Caco-2 (cell line): Measurements from ENCODE around the gene SLC25A34. TPM values are rescaled to one million over a fixed set of nuclear protein-coding genes. Genes with fewer than 3 reads are reported as not detected.

Experiments
- BruUV-seq: library from RNA; stranded (reverse); fragments of 400-500 nt; replicated peaks from 2 replicates; lab custom pipeline; 2021; lab: Mats Ljungman, UMichigan
- CTCF ChIA-PET: fragments of 300-600 bp; sonication (Branson Sonifier 250); formaldehyde crosslinking; loops from one replicate; lab custom pipeline; 2022; ENCODE audit warnings: antibody characterized with exemption; lab: Charles Lee
- POLR2A ChIA-PET: fragments of 300-600 bp; sonication (Branson Sonifier 250); formaldehyde crosslinking; loops from one replicate; lab custom pipeline; 2022; ENCODE audit warnings: antibody characterized with exemption; lab: Charles Lee
- DNase-seq, 2 experiments: peaks; one replicate each; pipeline versions ENCODE4 v3.0.0 to v3.0.0-alpha.2; 2020 to 2022
- H3K27me3 ChIP-seq: replicated peaks from 2 replicates; pipeline ENCODE4 v1.6.0; 2011; ENCODE audit warnings: low read length; ENCODE audit not compliant: control insufficient read depth, insufficient read depth
- H3K36me3 ChIP-seq: 2 replicates; pipeline ENCODE4 v1.5.1; 2011; ENCODE audit warnings: low read length; ENCODE audit not compliant: control insufficient read depth, insufficient read depth
- H3K4me1 ChIP-seq: fragments of 250-450 bp; sonication (Bioruptor Pico); 2 replicates; pipeline ENCODE4 v1.5.1; 2020; ENCODE audit warnings: mild to moderate bottlenecking
- H3K4me3 ChIP-seq: 2 replicates; pipeline ENCODE4 v1.5.1; 2011; ENCODE audit warnings: low read depth, mild to moderate bottlenecking, control low read depth, low read length
- H3K9me3 ChIP-seq: fragments of 250-450 bp; sonication (Bioruptor Pico); 2 replicates; pipeline ENCODE4 v1.5.1; 2020; ENCODE audit warnings: mild to moderate bottlenecking, moderate library complexity
- H3K27ac Mint-ChIP-seq: one replicate; pipeline ENCODE4 v1.8.0; 2022; ENCODE audit warnings: mixed read lengths; ENCODE audit not compliant: unreplicated experiment
- H3K27me3 Mint-ChIP-seq: one replicate; pipeline ENCODE4 v1.8.0; 2022; ENCODE audit warnings: mixed read lengths; ENCODE audit not compliant: insufficient read depth, unreplicated experiment
- H3K36me3 Mint-ChIP-seq: one replicate; pipeline ENCODE4 v1.8.0; 2022; ENCODE audit warnings: mild to moderate bottlenecking, mixed read lengths; ENCODE audit not compliant: insufficient read depth, unreplicated experiment
- H3K4me1 Mint-ChIP-seq: one replicate; pipeline ENCODE4 v1.8.0; 2022; ENCODE audit warnings: low read depth, mixed read lengths; ENCODE audit not compliant: unreplicated experiment
- H3K4me3 Mint-ChIP-seq: one replicate; pipeline ENCODE4 v1.8.0; 2022; ENCODE audit warnings: mild to moderate bottlenecking, moderate library complexity, mixed read lengths; ENCODE audit not compliant: unreplicated experiment
- H3K9me3 Mint-ChIP-seq: one replicate; pipeline ENCODE4 v1.8.0; 2022; ENCODE audit warnings: mixed read lengths; ENCODE audit not compliant: unreplicated experiment
- intact Hi-C: fragments of 100-400 bp; cut with micrococcal nuclease; formaldehyde crosslinking; loops from one replicate; pipeline ENCODE4 v1.10.0; 2022; ENCODE audit not compliant: unreplicated experiment
- total RNA-seq: library from RNA; stranded (reverse); gene quantifications from 2 replicates; pipeline ENCODE4 v1.2.3, GENCODE V29; 2022
- TF ChIP-seq, protein P1 (sequence below), 2 experiments: fragments of 200-600 bp in 1 of 2; IDR thresholded peaks; 1 replicate in 1 of 2; 2 replicates in 1 of 2; pipeline versions ENCODE4 v1.5.1 to v1.8.0; 2011 to 2022; ENCODE audit warnings: antibody characterized with exemption in 1 of 2, control low read depth in 1 of 2, inconsistent platforms in 1 of 2, low read depth in 1 of 2, low read length in 1 of 2, mild to moderate bottlenecking in 1 of 2, moderate library complexity in 1 of 2; ENCODE audit not compliant: insufficient read depth in 1 of 2, severe bottlenecking in 1 of 2, unreplicated experiment in 1 of 2

The SLC25A34 gene
- total RNA-seq, 1 experiment from 2014 or later, result 1.1 TPM

DNA sequence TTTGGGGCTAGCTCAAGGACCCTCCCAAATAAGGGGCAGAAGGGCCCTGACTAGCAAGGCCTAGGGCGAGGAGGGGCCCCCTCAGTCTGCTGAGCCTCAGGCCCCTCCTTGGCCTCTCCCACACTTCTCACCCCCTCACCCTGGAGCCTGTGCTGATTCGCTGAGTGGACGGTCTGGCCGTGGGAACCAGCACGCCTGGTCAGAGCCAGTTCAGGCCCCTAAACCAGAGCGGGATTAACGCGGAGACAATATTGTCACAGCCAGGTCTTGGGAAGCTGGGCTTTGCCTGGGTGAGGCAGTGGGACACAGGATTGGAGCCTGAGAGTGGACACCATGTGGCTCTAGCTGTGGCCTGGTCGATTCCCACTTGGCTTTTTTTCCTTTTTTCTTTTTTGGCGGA is 17.7 kb downstream of the SLC25A34 start:
- Mint-ChIP-seq H3K9me3 (no peaks in the 10 kb centered on the region), H3K36me3 (no peaks in the 10 kb centered on the region), H3K27ac (no peak overlapping the region), H3K4me3 (no peak overlapping the region), H3K27me3 (no peaks in the 10 kb centered on the region), H3K4me1 (peaks cover 8% of the 10 kb centered on the region)
- no peak for DNase-seq
- Histone ChIP-seq H3K4me1 (peaks cover 15% of the 10 kb centered on the region), H3K4me3 (no peak overlapping the region), H3K36me3 (no peaks in the 10 kb centered on the region), H3K9me3 (no peaks in the 10 kb centered on the region), H3K27me3 (no peaks in the 10 kb centered on the region)
- intact Hi-C loops, result no loop called here
- TF ChIP-seq, protein P1, sequence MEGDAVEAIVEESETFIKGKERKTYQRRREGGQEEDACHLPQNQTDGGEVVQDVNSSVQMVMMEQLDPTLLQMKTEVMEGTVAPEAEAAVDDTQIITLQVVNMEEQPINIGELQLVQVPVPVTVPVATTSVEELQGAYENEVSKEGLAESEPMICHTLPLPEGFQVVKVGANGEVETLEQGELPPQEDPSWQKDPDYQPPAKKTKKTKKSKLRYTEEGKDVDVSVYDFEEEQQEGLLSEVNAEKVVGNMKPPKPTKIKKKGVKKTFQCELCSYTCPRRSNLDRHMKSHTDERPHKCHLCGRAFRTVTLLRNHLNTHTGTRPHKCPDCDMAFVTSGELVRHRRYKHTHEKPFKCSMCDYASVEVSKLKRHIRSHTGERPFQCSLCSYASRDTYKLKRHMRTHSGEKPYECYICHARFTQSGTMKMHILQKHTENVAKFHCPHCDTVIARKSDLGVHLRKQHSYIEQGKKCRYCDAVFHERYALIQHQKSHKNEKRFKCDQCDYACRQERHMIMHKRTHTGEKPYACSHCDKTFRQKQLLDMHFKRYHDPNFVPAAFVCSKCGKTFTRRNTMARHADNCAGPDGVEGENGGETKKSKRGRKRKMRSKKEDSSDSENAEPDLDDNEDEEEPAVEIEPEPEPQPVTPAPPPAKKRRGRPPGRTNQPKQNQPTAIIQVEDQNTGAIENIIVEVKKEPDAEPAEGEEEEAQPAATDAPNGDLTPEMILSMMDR (IDR thresholded peaks at IDR 0.05; ENCODE audit: insufficient read depth in 1 of 2, low read depth in 1 of 2, low read length in 1 of 2, severe bottlenecking in 1 of 2, unreplicated experiment in 1 of 2), result no peak
- no TSS peak for BruUV-seq
- POLR2A ChIA-PET, result no interaction called here
- CTCF ChIA-PET, result no interaction called here

DNA sequence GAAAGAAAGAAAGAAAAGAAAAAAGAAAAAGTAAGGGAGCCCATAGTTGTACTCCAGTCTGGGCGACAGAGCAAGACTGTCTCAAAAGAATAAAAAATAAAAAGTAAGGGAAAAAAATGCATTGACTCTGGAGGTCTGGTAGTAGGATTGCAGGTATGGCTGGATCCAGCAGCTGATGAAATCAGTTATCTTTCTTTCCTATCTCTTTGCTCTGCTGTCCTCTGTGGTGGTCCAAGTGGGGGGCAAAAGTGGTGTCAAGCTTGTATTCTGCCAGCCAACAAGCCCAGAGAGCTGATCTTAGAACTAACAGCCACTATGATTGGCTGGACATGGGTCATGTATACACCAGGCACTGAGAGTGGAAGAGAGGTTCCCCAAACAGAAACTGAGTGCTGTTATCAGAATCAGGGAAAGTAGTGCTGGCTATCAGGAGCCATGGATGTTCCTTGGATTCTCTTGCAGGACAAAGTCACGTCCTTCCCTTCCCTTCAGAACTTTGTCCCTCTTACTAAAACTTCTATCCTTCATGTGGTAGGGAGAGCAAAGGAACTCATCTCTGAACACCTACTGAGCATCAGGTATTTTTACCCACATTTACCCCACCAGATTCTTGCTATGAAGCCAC is 19.1 kb downstream of the SLC25A34 start:
- TF ChIP-seq, protein P1 (IDR thresholded peaks at IDR 0.05; ENCODE audit: insufficient read depth in 1 of 2, low read depth in 1 of 2, low read length in 1 of 2, severe bottlenecking in 1 of 2, unreplicated experiment in 1 of 2), result no peak
- intact Hi-C loops, result no loop called here
- H3K9me3 Mint-ChIP-seq, result no peaks in the 10 kb centered on the region
- no TSS peak for BruUV-seq
- ChIA-PET CTCF (no interaction called here), POLR2A (no interaction called here)
- no peak overlapping the region for H3K4me3 ChIP-seq
- H3K4me1 Mint-ChIP-seq, result peaks cover 8% of the 10 kb centered on the region
- no peaks in the 10 kb centered on the region for H3K9me3 ChIP-seq
- H3K4me3 Mint-ChIP-seq, result no peak overlapping the region
- H3K27me3 Mint-ChIP-seq, result no peaks in the 10 kb centered on the region
- H3K36me3 ChIP-seq, result no peaks in the 10 kb centered on the region
- no peak overlapping the region for H3K27ac Mint-ChIP-seq
- no peak for DNase-seq
- H3K36me3 Mint-ChIP-seq, result no peaks in the 10 kb centered on the region
- H3K4me1 ChIP-seq, result peaks cover 10% of the 10 kb centered on the region
- H3K27me3 ChIP-seq, result no peaks in the 10 kb centered on the region

DNA sequence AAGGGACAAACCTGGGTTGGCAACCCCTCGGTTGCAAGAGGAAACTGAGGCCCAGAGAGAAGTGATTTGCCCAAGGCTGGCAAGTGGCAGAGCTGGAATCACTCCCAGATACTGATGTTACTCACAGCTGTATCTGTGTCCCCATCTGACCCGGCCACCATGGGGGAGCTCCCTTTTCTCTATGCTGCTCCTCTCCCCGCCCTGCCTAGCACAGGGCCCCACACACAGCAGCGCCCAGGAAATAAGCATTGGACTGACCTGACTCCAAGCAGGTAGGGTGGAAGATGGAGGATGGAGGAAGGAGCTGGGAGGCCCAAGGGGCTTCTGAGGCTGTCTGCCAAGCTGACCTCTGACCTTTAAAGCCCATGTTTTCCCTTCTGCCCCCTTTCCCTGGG is 19.6 kb downstream of the SLC25A34 start:
- H3K27me3 ChIP-seq, result no peaks in the 10 kb centered on the region
- H3K36me3 ChIP-seq, result no peaks in the 10 kb centered on the region
- Mint-ChIP-seq H3K4me3 (no peak overlapping the region), H3K9me3 (no peaks in the 10 kb centered on the region), H3K36me3 (no peaks in the 10 kb centered on the region), H3K27me3 (no peaks in the 10 kb centered on the region), H3K4me1 (peaks cover 8% of the 10 kb centered on the region), H3K27ac (no peak overlapping the region)
- no TSS peak for BruUV-seq
- no peak overlapping the region for H3K4me3 ChIP-seq
- ChIA-PET CTCF (no interaction called here), POLR2A (no interaction called here)
- no peak for DNase-seq
- TF ChIP-seq, protein P1 (IDR thresholded peaks at IDR 0.05; ENCODE audit: insufficient read depth in 1 of 2, low read depth in 1 of 2, low read length in 1 of 2, severe bottlenecking in 1 of 2, unreplicated experiment in 1 of 2), result no peak
- intact Hi-C loops, result no loop called here
- no peaks in the 10 kb centered on the region for H3K9me3 ChIP-seq
- H3K4me1 ChIP-seq, result peaks cover 11% of the 10 kb centered on the region
